Peyer's patch (tissue), 4 donors: ENCODE results near the gene CELF4. TPM values are rescaled to one million over a fixed set of nuclear protein-coding genes. Genes with fewer than 3 reads are reported as not detected.

Experiments used
- DNase-seq, 3 donors: peaks; one replicate each; pipeline ENCODE4 v3.0.0-alpha.2; 2017 to 2019
- H3K27ac ChIP-seq, 4 donors: fragments of 200-600 bp; sonication (generic); one replicate each; pipeline ENCODE4 v1.5.1; 2016 to 2019
- H3K27me3 ChIP-seq, 2 donors: fragments of 200-600 bp; sonication (generic); one replicate each; pipeline ENCODE4 v1.5.1; 2019
- H3K36me3 ChIP-seq, 3 donors: fragments of 200-600 bp; sonication (generic); one replicate each; pipeline ENCODE4 v1.5.1; 2016 to 2019
- H3K4me1 ChIP-seq, 4 donors: fragments of 200-600 bp; sonication (generic); one replicate each; pipeline ENCODE4 v1.5.1; 2016 to 2019
- H3K4me3 ChIP-seq, 4 donors: fragments of 200-600 bp; sonication (generic); 1 replicate in 3 of 4; 2 replicates in 1 of 4; pipeline ENCODE4 v1.5.1; 2016 to 2019; ENCODE audit warnings: mild to moderate bottlenecking in 1 of 4
- H3K9me3 ChIP-seq, 4 donors: fragments of 200-600 bp; sonication (generic); one replicate each; pipeline ENCODE4 v1.5.1; 2016 to 2019; ENCODE audit warnings: mild to moderate bottlenecking in 1 of 4
- POLR2A ChIP-seq, 2 donors: fragments of 450-650 bp; IDR thresholded peaks; one replicate each; pipeline ENCODE4 v1.5.1; 2017; ENCODE audit warnings: antibody characterized with exemption in 2 of 2, mild to moderate bottlenecking in 2 of 2, moderate library complexity in 2 of 2
- total RNA-seq, 4 donors: library from RNA; depleted of rRNA; stranded (reverse); fragments of >200 nt; gene quantifications; one replicate each; pipeline ENCODE4 v1.1.0, GENCODE V29; 2016
- TF ChIP-seq, protein P1 (sequence below), 6 experiments: fragments of 450-650 bp in 4 of 6; fragments of 200-600 bp in 2 of 6; sonication (generic) in 1 of 6; IDR thresholded peaks; one replicate each; pipeline ENCODE4 v1.5.1; 2017 to 2019; ENCODE audit warnings: antibody characterized with exemption in 6 of 6, mild to moderate bottlenecking in 3 of 6, moderate library complexity in 1 of 6

Gene CELF4
- total RNA-seq, 4 donors from 2014 or later: 0.35 to 4.8 TPM; not detected in 2

- no peak overlapping the region for H3K4me3 ChIP-seq
- no peak for DNase-seq
- TF ChIP-seq, protein P1, sequence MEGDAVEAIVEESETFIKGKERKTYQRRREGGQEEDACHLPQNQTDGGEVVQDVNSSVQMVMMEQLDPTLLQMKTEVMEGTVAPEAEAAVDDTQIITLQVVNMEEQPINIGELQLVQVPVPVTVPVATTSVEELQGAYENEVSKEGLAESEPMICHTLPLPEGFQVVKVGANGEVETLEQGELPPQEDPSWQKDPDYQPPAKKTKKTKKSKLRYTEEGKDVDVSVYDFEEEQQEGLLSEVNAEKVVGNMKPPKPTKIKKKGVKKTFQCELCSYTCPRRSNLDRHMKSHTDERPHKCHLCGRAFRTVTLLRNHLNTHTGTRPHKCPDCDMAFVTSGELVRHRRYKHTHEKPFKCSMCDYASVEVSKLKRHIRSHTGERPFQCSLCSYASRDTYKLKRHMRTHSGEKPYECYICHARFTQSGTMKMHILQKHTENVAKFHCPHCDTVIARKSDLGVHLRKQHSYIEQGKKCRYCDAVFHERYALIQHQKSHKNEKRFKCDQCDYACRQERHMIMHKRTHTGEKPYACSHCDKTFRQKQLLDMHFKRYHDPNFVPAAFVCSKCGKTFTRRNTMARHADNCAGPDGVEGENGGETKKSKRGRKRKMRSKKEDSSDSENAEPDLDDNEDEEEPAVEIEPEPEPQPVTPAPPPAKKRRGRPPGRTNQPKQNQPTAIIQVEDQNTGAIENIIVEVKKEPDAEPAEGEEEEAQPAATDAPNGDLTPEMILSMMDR (IDR thresholded peaks at IDR 0.05): no peak
- TF ChIP-seq POLR2A (IDR thresholded peaks at IDR 0.05): no peak
- no peaks in the 10 kb centered on the region for H3K9me3 ChIP-seq
- H3K36me3 ChIP-seq: no peaks in the 10 kb centered on the region
- no peaks in the 10 kb centered on the region for H3K27me3 ChIP-seq
- H3K4me1 ChIP-seq: no peaks in the 10 kb centered on the region
- H3K27ac ChIP-seq: no peak overlapping the region
These were observed 140.4 kb downstream of the CELF4 start for GRCh38 chr18:37425222-37425621.

DNA sequence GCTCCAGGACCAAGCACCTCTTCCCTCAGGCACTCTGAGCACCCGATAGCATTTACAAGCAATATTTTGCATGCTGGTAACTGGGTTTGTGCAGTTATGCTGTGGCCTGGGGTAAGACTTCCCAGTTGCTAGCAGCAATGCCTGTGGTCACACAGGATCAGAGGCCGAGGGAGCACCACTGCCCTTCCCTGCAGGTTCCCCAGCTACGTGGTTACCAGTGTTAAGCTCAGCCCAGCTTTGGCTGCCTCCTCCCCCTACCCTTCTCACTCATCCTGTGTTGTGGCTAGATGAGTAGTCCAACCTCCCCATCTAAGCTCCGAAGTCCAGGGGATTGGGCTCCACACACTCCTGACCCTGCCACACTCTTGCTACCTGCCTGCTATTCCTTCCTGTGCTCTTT lies 141.1 kb downstream of the CELF4 start:
- Histone ChIP-seq H3K4me1 (no peaks in the 10 kb centered on the region), H3K27me3 (no peaks in the 10 kb centered on the region), H3K4me3 (no peak overlapping the region), H3K27ac (no peak overlapping the region), H3K36me3 (no peaks in the 10 kb centered on the region), H3K9me3 (no peaks in the 10 kb centered on the region)
- TF ChIP-seq, protein P1 (IDR thresholded peaks at IDR 0.05): no peak
- TF ChIP-seq POLR2A (IDR thresholded peaks at IDR 0.05): no peak
- DNase-seq: no peak

DNA sequence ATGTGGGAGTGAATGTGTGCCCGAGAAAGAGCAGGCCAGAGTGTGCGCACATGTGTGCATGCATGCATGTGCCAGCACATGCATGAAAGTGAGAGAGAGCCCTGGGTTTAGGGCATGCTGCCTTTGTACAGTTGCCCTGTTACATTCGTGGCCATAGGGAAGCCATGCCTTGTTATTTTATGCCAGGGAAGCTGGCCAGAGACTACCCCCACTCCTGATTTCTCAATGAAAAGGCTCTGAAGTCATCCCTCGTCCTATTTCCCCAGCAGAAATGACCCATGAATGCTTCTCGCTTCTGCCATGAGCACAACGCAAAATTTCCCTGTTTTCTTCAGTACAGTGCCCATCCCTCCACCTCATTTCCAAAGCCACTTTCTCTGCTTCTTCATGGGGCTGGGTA lies 143.0 kb downstream of the CELF4 start:
- TF ChIP-seq, protein P1 (IDR thresholded peaks at IDR 0.05): no peak
- TF ChIP-seq POLR2A (IDR thresholded peaks at IDR 0.05): no peak
- Histone ChIP-seq H3K4me3 (no peak overlapping the region), H3K4me1 (no peaks in the 10 kb centered on the region), H3K36me3 (no peaks in the 10 kb centered on the region), H3K9me3 (no peaks in the 10 kb centered on the region), H3K27me3 (no peaks in the 10 kb centered on the region), H3K27ac (no peak overlapping the region)
- no peak for DNase-seq

GRCh38 chr18:37422116-37422515 lies 143.5 kb downstream of the CELF4 start:
- Histone ChIP-seq H3K27ac (no peak overlapping the region), H3K4me3 (no peak overlapping the region), H3K36me3 (no peaks in the 10 kb centered on the region), H3K27me3 (no peaks in the 10 kb centered on the region), H3K4me1 (no peaks in the 10 kb centered on the region), H3K9me3 (no peaks in the 10 kb centered on the region)
- no peak for TF ChIP-seq POLR2A (IDR thresholded peaks at IDR 0.05)
- TF ChIP-seq, protein P1 (IDR thresholded peaks at IDR 0.05): no peak
- DNase-seq: no peak

- Histone ChIP-seq H3K4me1 (no peaks in the 10 kb centered on the region), H3K27me3 (no peaks in the 10 kb centered on the region), H3K9me3 (no peaks in the 10 kb centered on the region), H3K27ac (no peak overlapping the region), H3K36me3 (no peaks in the 10 kb centered on the region), H3K4me3 (no peak overlapping the region)
- DNase-seq: no peak
- no peak for TF ChIP-seq POLR2A (IDR thresholded peaks at IDR 0.05)
- TF ChIP-seq, protein P1 (IDR thresholded peaks at IDR 0.05): no peak
These were observed 144.1 kb downstream of the CELF4 start for GRCh38 chr18:37421341-37422077.
